H9 (cell line): Measurements from ENCODE around the gene NTRK3. TPM values are rescaled to one million over a fixed set of nuclear protein-coding genes. Genes with fewer than 3 reads are reported as not detected.

Experiments used
- DNase-seq: peaks from one replicate; pipeline ENCODE4 v3.0.0-alpha.2; 2017
- H2AFZ ChIP-seq: one replicate; pipeline ENCODE4 v1.6.1; 2013; ENCODE audit warnings: mild to moderate bottlenecking, low read length, control low read depth, moderate library complexity
- H2AK5ac ChIP-seq: 2 replicates; pipeline ENCODE4 v1.6.1; 2013; ENCODE audit warnings: low read length, control low read depth, mixed read lengths; ENCODE audit not compliant: insufficient read length
- H2BK120ac ChIP-seq: one replicate; pipeline ENCODE4 v1.6.1; 2013; ENCODE audit warnings: low read depth, mild to moderate bottlenecking, low read length, control low read depth, inconsistent platforms; ENCODE audit not compliant: poor library complexity, severe bottlenecking
- H2BK12ac ChIP-seq: 2 replicates; pipeline ENCODE4 v1.6.1; 2013; ENCODE audit warnings: low read length, control low read depth, mixed read lengths, low read depth; ENCODE audit not compliant: insufficient read length
- H2BK15ac ChIP-seq: 2 replicates; pipeline ENCODE4 v1.6.1; 2013; ENCODE audit warnings: low read depth, low read length, control low read depth
- H2BK20ac ChIP-seq: one replicate; pipeline ENCODE4 v1.6.1; 2013; ENCODE audit warnings: low read depth, mild to moderate bottlenecking, low read length, control low read depth, inconsistent platforms; ENCODE audit not compliant: poor library complexity, severe bottlenecking
- H2BK5ac ChIP-seq: 2 replicates; pipeline ENCODE4 v1.6.1; 2013; ENCODE audit warnings: low read length, control low read depth, mixed read lengths; ENCODE audit not compliant: insufficient read length
- H3K14ac ChIP-seq: 2 replicates; pipeline ENCODE4 v1.6.1; 2013; ENCODE audit warnings: low read length, control low read depth; ENCODE audit not compliant: insufficient read depth
- H3K18ac ChIP-seq: 2 replicates; pipeline ENCODE4 v1.6.1; 2013; ENCODE audit warnings: low read depth, mild to moderate bottlenecking, mixed read lengths, low read length, control low read depth; ENCODE audit not compliant: insufficient read length
- H3K23ac ChIP-seq: 2 replicates; pipeline ENCODE4 v1.6.1; 2013; ENCODE audit warnings: low read length, control low read depth, mixed read lengths, low read depth; ENCODE audit not compliant: insufficient read length
- H3K23me2 ChIP-seq: 2 replicates; pipeline ENCODE4 v1.6.1; 2013; ENCODE audit warnings: low read depth, mild to moderate bottlenecking, mixed read lengths, low read length, control low read depth; ENCODE audit not compliant: insufficient read length, poor library complexity, severe bottlenecking
- H3K27ac ChIP-seq: 2 replicates; pipeline ENCODE4 v1.5.1; 2013; ENCODE audit warnings: low read length, control low read depth, mixed read lengths, low read depth; ENCODE audit not compliant: insufficient read length
- H3K27me3 ChIP-seq: 2 replicates; pipeline ENCODE4 v1.6.1; 2013; ENCODE audit warnings: low read length, control low read depth, inconsistent platforms; ENCODE audit not compliant: insufficient read depth
- H3K4ac ChIP-seq: 2 replicates; pipeline ENCODE4 v1.6.1; 2013; ENCODE audit warnings: low read depth, mild to moderate bottlenecking, control low read depth, inconsistent platforms, low read length, moderate library complexity
- H3K4me1 ChIP-seq: 2 replicates; pipeline ENCODE4 v1.6.1; 2013; ENCODE audit warnings: low read length, control low read depth, inconsistent platforms; ENCODE audit not compliant: insufficient read depth
- H3K4me2 ChIP-seq: 2 replicates; pipeline ENCODE4 v1.6.1; 2013; ENCODE audit warnings: low read length, control low read depth, mixed read lengths; ENCODE audit not compliant: insufficient read length, insufficient read depth
- H3K56ac ChIP-seq: 2 replicates; pipeline ENCODE4 v1.6.1; 2013; ENCODE audit warnings: low read depth, mild to moderate bottlenecking, mixed read lengths, low read length, control low read depth; ENCODE audit not compliant: insufficient read length
- H3K79me1 ChIP-seq: 2 replicates; pipeline ENCODE4 v1.6.1; 2013; ENCODE audit warnings: low read depth, mild to moderate bottlenecking, moderate library complexity, low read length, control low read depth, inconsistent platforms; ENCODE audit not compliant: insufficient read depth, poor library complexity, severe bottlenecking
- H3K79me2 ChIP-seq: 2 replicates; pipeline ENCODE4 v1.6.1; 2013; ENCODE audit warnings: low read length, control low read depth, inconsistent platforms; ENCODE audit not compliant: insufficient read depth
- H3K9ac ChIP-seq: 2 replicates; pipeline ENCODE4 v1.6.1; 2013; ENCODE audit warnings: low read length, control low read depth, mixed read lengths; ENCODE audit not compliant: insufficient read length; ENCODE audit errors: extremely low read depth
- H3K9me3 ChIP-seq: one replicate; pipeline ENCODE4 v1.6.1; 2013; ENCODE audit warnings: low read depth, low read length, inconsistent platforms; ENCODE audit not compliant: control insufficient read depth
- H3T11ph ChIP-seq: one replicate; pipeline ENCODE4 v1.6.1; 2013; ENCODE audit warnings: mild to moderate bottlenecking, low read length, control low read depth, inconsistent platforms
- H4K20me1 ChIP-seq: one replicate; pipeline ENCODE4 v1.6.1; 2013; ENCODE audit not compliant: control insufficient read depth, insufficient read length, insufficient read depth
- H4K5ac ChIP-seq: 2 replicates; pipeline ENCODE4 v1.6.1; 2013; ENCODE audit warnings: low read depth, mild to moderate bottlenecking, mixed read lengths, low read length, control low read depth; ENCODE audit not compliant: insufficient read length
- H4K8ac ChIP-seq: replicated peaks from 2 replicates; pipeline ENCODE4 v1.6.1; 2013; ENCODE audit warnings: low read length, control low read depth, mixed read lengths, low read depth; ENCODE audit not compliant: insufficient read length
- H4K91ac ChIP-seq: 2 replicates; pipeline ENCODE4 v1.6.1; 2013; ENCODE audit warnings: low read depth, mild to moderate bottlenecking, moderate library complexity, mixed read lengths, low read length, control low read depth; ENCODE audit not compliant: insufficient read length
- H3K27ac Mint-ChIP-seq, 3 experiments: 2 replicates in 2 of 3; 3 replicates in 1 of 3; pipeline ENCODE4 v1.8.0; 2020 to 2021; ENCODE audit warnings: mixed read lengths in 3 of 3, mild to moderate bottlenecking in 1 of 3, moderate library complexity in 1 of 3
- H3K27me3 Mint-ChIP-seq: 2 replicates; pipeline ENCODE4 v1.8.0; 2021; ENCODE audit warnings: low read depth, mild to moderate bottlenecking, moderate library complexity, mixed read lengths
- H3K36me3 Mint-ChIP-seq, 3 experiments: 2 replicates in 2 of 3; 3 replicates in 1 of 3; pipeline ENCODE4 v1.8.0; 2020 to 2021; ENCODE audit warnings: low read depth in 3 of 3, mixed read lengths in 3 of 3; ENCODE audit not compliant: insufficient read depth in 1 of 3
- H3K4me1 Mint-ChIP-seq, 2 experiments: 2 replicates each; pipeline ENCODE4 v1.8.0; 2020; ENCODE audit warnings: mixed read lengths in 2 of 2
- H3K4me3 Mint-ChIP-seq, 2 experiments: 2 replicates in 1 of 2; 3 replicates in 1 of 2; pipeline ENCODE4 v1.8.0; 2020 to 2021; ENCODE audit warnings: mild to moderate bottlenecking in 2 of 2, mixed read lengths in 2 of 2, moderate library complexity in 1 of 2
- H3K9me3 Mint-ChIP-seq, 2 experiments: 2 replicates in 1 of 2; 3 replicates in 1 of 2; pipeline ENCODE4 v1.8.0; 2020; ENCODE audit warnings: mild to moderate bottlenecking in 2 of 2, mixed read lengths in 2 of 2, moderate library complexity in 1 of 2
- WGBS: extraction: QIAGEN DNeasy Blood & Tissue Kit; methylation state at CpG from one replicate; pipeline ENCODE4 v1.1.7; 2013; ENCODE audit warnings: missing lambda C conversion rate, low lambda C conversion rate, mixed read lengths; ENCODE audit not compliant: insufficient read length; ENCODE audit errors: extremely low coverage; 5-methylcytosine and 5-hydroxymethylcytosine counted together
- total RNA-seq: library from RNA; stranded (reverse); gene quantifications from 2 replicates; pipeline ENCODE4 v1.2.1, GENCODE V29; 2021
- TF ChIP-seq, protein P1 (sequence below): fragments of 200-600 bp; sonication (generic); conservative IDR thresholded peaks from 3 replicates; pipeline ENCODE4 v1.8.0; 2021; ENCODE audit warnings: antibody characterized with exemption, mild to moderate bottlenecking

Gene NTRK3
- total RNA-seq, 1 experiment from 2014 or later = 2.5 TPM

DNA sequence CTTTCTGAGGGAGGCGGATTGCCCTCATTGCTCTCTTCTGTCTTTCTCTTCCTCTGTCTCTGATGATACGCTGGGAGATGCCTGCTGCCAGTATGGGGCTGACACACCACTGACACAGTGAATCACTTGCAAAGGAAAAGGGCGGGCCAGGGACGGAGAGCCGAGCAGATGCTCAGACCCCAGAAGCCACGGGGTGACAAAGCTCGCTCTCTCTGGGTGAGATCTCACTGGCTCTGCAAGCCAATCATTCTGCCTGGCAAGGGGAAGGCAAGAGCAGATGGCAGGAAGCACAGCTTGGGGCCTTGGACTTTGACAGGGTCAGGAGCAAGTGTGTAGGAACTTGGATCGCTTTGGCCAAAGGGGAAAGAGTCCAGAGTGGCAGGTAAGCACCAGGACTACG is 198.7 kb downstream of the NTRK3 start:
- H3K18ac ChIP-seq = no peak overlapping the region
- H3K27ac ChIP-seq = no peak overlapping the region
- H3K4ac ChIP-seq = no peak overlapping the region
- H3K9me3 ChIP-seq = no peaks in the 10 kb centered on the region
- Mint-ChIP-seq H3K27ac (no peak overlapping the region; a peak in 1 of 7 replicates), H3K4me3 (no peak overlapping the region), H3K27me3 (peaks cover 3% of the 10 kb centered on the region; the same call in 1 of the 2 replicates), H3K4me1 (peaks cover 0 to 3% of the 10 kb centered on the region in 2 experiments; a peak in 1 of 4 replicates), H3K9me3 (no peaks in the 10 kb centered on the region), H3K36me3 (no peaks in the 10 kb centered on the region)
- H4K20me1 ChIP-seq = no peaks in the 10 kb centered on the region
- no peak overlapping the region for H2BK15ac ChIP-seq
- no peak overlapping the region for H2BK12ac ChIP-seq
- no peak overlapping the region for H3K4me2 ChIP-seq
- H4K91ac ChIP-seq = no peak overlapping the region
- H2BK120ac ChIP-seq = no peak overlapping the region
- H3T11ph ChIP-seq = no peak overlapping the region
- no peak overlapping the region for H2AFZ ChIP-seq
- H3K14ac ChIP-seq = no peak overlapping the region; the same call in 1 of the 2 replicates
- no peak overlapping the region for H3K56ac ChIP-seq
- no peaks in the 10 kb centered on the region for H3K23me2 ChIP-seq
- no peak overlapping the region for H2AK5ac ChIP-seq
- H3K23ac ChIP-seq = no peak overlapping the region
- DNase-seq = no peak
- no CpG with 5 or more reads among the region's 9 CpGs for WGBS
- H2BK20ac ChIP-seq = no peak overlapping the region
- H3K79me2 ChIP-seq = no peaks in the 10 kb centered on the region
- no peak overlapping the region for H4K8ac ChIP-seq
- no peaks in the 10 kb centered on the region for H3K4me1 ChIP-seq
- H3K9ac ChIP-seq = no peak overlapping the region
- no peaks in the 10 kb centered on the region for H3K79me1 ChIP-seq
- H4K5ac ChIP-seq = no peak overlapping the region
- no peak overlapping the region for H2BK5ac ChIP-seq
- TF ChIP-seq, protein P1, sequence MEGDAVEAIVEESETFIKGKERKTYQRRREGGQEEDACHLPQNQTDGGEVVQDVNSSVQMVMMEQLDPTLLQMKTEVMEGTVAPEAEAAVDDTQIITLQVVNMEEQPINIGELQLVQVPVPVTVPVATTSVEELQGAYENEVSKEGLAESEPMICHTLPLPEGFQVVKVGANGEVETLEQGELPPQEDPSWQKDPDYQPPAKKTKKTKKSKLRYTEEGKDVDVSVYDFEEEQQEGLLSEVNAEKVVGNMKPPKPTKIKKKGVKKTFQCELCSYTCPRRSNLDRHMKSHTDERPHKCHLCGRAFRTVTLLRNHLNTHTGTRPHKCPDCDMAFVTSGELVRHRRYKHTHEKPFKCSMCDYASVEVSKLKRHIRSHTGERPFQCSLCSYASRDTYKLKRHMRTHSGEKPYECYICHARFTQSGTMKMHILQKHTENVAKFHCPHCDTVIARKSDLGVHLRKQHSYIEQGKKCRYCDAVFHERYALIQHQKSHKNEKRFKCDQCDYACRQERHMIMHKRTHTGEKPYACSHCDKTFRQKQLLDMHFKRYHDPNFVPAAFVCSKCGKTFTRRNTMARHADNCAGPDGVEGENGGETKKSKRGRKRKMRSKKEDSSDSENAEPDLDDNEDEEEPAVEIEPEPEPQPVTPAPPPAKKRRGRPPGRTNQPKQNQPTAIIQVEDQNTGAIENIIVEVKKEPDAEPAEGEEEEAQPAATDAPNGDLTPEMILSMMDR = no peak
- H3K27me3 ChIP-seq = no peaks in the 10 kb centered on the region
